ENCODE measurements around the gene ARHGDIG. TPM values are rescaled to one million over a fixed set of nuclear protein-coding genes. Genes with fewer than 3 reads are reported as not detected.

Gene ARHGDIG
- total RNA-seq, 2 experiments from 2014 or later = 0.42 TPM; not detected in 1

DNA sequence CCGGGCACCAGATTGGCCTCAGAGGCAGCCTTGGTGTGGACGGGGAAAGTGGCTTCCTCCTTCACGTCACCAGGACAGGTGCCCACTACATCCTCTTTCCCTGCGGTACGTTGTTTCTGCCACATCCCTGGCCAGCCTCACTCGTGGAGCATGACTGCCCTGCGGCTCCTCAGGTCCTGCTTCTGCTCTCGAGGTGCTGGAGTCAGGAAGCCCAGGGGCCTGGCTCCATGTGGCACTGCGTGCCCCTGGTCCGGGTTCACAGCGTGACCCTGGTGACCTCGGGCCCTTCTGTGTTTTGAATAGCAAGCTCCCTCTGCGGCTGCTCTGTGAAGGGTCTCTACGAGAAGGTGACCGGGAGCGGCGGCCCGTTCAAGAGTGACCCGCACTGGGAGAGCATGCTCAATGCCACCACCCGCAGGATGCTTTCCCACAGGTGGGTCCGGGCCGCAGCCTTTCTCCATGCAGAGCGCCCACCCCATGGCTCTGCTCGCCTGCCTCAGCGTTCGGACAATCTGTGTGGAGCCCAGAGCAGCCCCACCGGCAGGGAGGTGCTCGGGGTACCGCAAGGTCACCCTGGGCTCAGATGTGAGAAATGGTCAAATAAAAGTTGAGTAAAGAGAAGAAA is 18.2 kb upstream of the ARHGDIG start:
- H3K36me3 ChIP-seq (ENCODE audit: insufficient read depth, low read length) = peaks cover 26% of the 10 kb centered on the region
- ChIA-PET CTCF (no interaction called here), POLR2A (no interaction called here)
- H3K27me3 ChIP-seq (ENCODE audit: control insufficient read depth in 1 of 2, insufficient read depth in 2 of 2, low read length in 2 of 2) = no peaks in the 10 kb centered on the region
- no peaks in the 10 kb centered on the region for H3K9me3 ChIP-seq (ENCODE audit: control insufficient read depth in 1 of 2, insufficient read depth in 1 of 2, low read length in 2 of 2)
- no peak overlapping the region for H3K27ac ChIP-seq (ENCODE audit: low read depth in 1 of 2, low read length in 2 of 2)
- H3K4me1 ChIP-seq (ENCODE audit: insufficient read depth, low read length) = peaks cover 7% of the 10 kb centered on the region
- intact Hi-C loops (cut with DNase I, micrococcal nuclease) = no loop called here
- ATAC-seq (ENCODE audit: poor library complexity) (no peak), DNase-seq (peak in 1 of 14 experiments; percentile 9)
- Mint-ChIP-seq H3K27ac (no peak overlapping the region), H3K9me3 (no peaks in the 10 kb centered on the region), H3K36me3 (ENCODE audit: low read depth) (peaks cover 36% of the 10 kb centered on the region), H3K4me3 (no peak overlapping the region), H3K4me1 (ENCODE audit: low read depth) (no peaks in the 10 kb centered on the region), H3K27me3 (no peaks in the 10 kb centered on the region)
- H3K4me3 ChIP-seq (ENCODE audit: low read length) = no peak overlapping the region
- TF ChIP-seq, protein P1, sequence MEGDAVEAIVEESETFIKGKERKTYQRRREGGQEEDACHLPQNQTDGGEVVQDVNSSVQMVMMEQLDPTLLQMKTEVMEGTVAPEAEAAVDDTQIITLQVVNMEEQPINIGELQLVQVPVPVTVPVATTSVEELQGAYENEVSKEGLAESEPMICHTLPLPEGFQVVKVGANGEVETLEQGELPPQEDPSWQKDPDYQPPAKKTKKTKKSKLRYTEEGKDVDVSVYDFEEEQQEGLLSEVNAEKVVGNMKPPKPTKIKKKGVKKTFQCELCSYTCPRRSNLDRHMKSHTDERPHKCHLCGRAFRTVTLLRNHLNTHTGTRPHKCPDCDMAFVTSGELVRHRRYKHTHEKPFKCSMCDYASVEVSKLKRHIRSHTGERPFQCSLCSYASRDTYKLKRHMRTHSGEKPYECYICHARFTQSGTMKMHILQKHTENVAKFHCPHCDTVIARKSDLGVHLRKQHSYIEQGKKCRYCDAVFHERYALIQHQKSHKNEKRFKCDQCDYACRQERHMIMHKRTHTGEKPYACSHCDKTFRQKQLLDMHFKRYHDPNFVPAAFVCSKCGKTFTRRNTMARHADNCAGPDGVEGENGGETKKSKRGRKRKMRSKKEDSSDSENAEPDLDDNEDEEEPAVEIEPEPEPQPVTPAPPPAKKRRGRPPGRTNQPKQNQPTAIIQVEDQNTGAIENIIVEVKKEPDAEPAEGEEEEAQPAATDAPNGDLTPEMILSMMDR (IDR thresholded peaks at IDR 0.05) = no peak

DNA sequence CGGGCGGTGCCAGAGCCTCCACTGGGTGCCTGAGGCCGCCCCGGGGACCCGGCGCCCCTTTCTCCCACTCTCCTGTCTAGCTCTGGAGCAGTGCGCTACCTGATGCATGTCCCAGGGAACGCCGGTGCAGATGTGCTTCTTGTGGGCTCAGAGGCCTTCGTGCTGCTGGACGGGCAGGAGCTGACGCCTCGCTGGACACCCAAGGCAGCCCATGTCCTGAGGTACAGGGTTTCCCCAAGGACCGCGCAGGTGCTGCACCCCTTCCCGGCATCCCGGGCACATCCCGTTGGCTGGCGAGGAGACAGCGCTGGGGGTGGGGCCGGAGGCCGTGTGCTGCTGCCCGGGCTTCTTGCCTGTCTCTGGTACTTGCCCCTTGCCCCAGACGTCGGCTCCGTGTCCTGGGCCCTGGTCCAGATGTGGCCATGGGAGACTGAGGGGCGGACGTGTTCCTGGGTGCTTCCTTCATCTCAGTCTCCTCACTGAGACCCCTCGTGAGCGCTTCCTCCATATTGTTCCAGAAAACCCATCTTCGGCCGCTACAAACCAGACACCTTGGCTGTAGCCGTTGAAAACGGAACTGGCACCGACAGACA is 17.1 kb upstream of the ARHGDIG start:
- Histone ChIP-seq H3K4me3 (ENCODE audit: low read length) (no peak overlapping the region), H3K36me3 (ENCODE audit: insufficient read depth, low read length) (peaks cover 26% of the 10 kb centered on the region), H3K9me3 (ENCODE audit: control insufficient read depth in 1 of 2, insufficient read depth in 1 of 2, low read length in 2 of 2) (no peaks in the 10 kb centered on the region), H3K27ac (ENCODE audit: low read depth in 1 of 2, low read length in 2 of 2) (no peak overlapping the region), H3K27me3 (ENCODE audit: control insufficient read depth in 1 of 2, insufficient read depth in 2 of 2, low read length in 2 of 2) (no peaks in the 10 kb centered on the region), H3K4me1 (ENCODE audit: insufficient read depth, low read length) (peaks cover 7% of the 10 kb centered on the region)
- CTCF ChIA-PET = no interaction called here
- DNase-seq = peak in 1 of 14 experiments; percentile 15
- intact Hi-C loops (cut with DNase I, micrococcal nuclease) = no loop called here
- Mint-ChIP-seq H3K27me3 (no peaks in the 10 kb centered on the region), H3K9me3 (no peaks in the 10 kb centered on the region), H3K4me1 (ENCODE audit: low read depth) (no peaks in the 10 kb centered on the region), H3K27ac (no peak overlapping the region), H3K4me3 (no peak overlapping the region), H3K36me3 (ENCODE audit: low read depth) (peaks cover 38% of the 10 kb centered on the region)
- TF ChIP-seq, protein P1 (IDR thresholded peaks at IDR 0.05) = no peak
- POLR2A ChIA-PET = no interaction called here
- ATAC-seq (ENCODE audit: poor library complexity) = no peak

DNA sequence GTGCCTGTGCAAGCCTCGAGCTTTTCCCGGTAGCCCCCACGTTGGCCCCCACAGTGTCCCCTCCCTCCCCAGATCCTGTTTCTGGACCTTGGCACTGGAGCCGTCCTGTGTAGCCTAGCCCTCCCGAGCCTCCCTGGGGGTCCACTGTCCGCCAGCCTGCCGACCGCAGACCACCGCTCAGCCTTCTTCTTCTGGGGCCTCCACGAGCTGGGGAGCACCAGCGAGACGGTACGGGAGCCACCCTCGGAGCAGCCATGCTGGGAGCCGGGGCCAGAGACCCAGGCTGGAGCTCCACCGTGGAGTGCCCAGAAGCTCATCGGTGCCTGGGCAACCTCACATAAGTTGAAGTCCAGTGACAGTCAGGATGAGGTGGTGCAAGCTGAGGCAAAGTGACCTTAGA is 16.4 kb upstream of the ARHGDIG start:
- POLR2A ChIA-PET = no interaction called here

More for the DNA sequence above, 16.4 kb upstream of the ARHGDIG start:
- Histone ChIP-seq H3K4me3 (ENCODE audit: low read length) (no peak overlapping the region), H3K9me3 (ENCODE audit: control insufficient read depth in 1 of 2, insufficient read depth in 1 of 2, low read length in 2 of 2) (no peaks in the 10 kb centered on the region), H3K36me3 (ENCODE audit: insufficient read depth, low read length) (peaks cover 26% of the 10 kb centered on the region), H3K4me1 (ENCODE audit: insufficient read depth, low read length) (peaks cover 7% of the 10 kb centered on the region), H3K27me3 (ENCODE audit: control insufficient read depth in 1 of 2, insufficient read depth in 2 of 2, low read length in 2 of 2) (no peaks in the 10 kb centered on the region), H3K27ac (ENCODE audit: low read depth in 1 of 2, low read length in 2 of 2) (no peak overlapping the region)
- Mint-ChIP-seq H3K27ac (no peak overlapping the region), H3K4me3 (no peak overlapping the region), H3K4me1 (ENCODE audit: low read depth) (no peaks in the 10 kb centered on the region), H3K36me3 (ENCODE audit: low read depth) (peaks cover 38% of the 10 kb centered on the region), H3K27me3 (no peaks in the 10 kb centered on the region), H3K9me3 (no peaks in the 10 kb centered on the region)
- intact Hi-C loops (cut with DNase I, micrococcal nuclease) = no loop called here
- CTCF ChIA-PET = no interaction called here
- DNase-seq (peak in 1 of 14 experiments; percentile 9), ATAC-seq (ENCODE audit: poor library complexity) (no peak)
- TF ChIP-seq, protein P1 (IDR thresholded peaks at IDR 0.05) = no peak
